Liver (tissue), 9 donors: ENCODE results near the gene NOP14. TPM values are rescaled to one million over a fixed set of nuclear protein-coding genes. Genes with fewer than 3 reads are reported as not detected.

Source experiments
- DNase-seq: peaks from one replicate; pipeline ENCODE4 v3.0.0-alpha.2; 2017; ENCODE audit warnings: low spot score
- H3K27ac ChIP-seq, 2 donors: one replicate each; pipeline ENCODE4 v1.7.0; 2013; ENCODE audit warnings: inconsistent platforms in 2 of 2, low read length in 2 of 2, control low read depth in 1 of 2, low read depth in 1 of 2, mild to moderate bottlenecking in 1 of 2
- H3K27me3 ChIP-seq, 4 donors: one replicate each; pipeline versions ENCODE4 v1.6.1 to v1.7.0; 2013; ENCODE audit warnings: low read length in 3 of 4, inconsistent platforms in 1 of 4, mild to moderate bottlenecking in 1 of 4, moderate library complexity in 1 of 4; ENCODE audit not compliant: control insufficient read depth in 4 of 4, insufficient read depth in 4 of 4
- H3K36me3 ChIP-seq, 4 donors: one replicate each; pipeline versions ENCODE4 v1.6.1 to v1.7.0; 2013; ENCODE audit warnings: low read length in 3 of 4, mild to moderate bottlenecking in 3 of 4, low read depth in 1 of 4, moderate library complexity in 1 of 4; ENCODE audit not compliant: control insufficient read depth in 4 of 4, insufficient read depth in 3 of 4
- H3K4me1 ChIP-seq, 4 donors: one replicate each; pipeline versions ENCODE4 v1.6.1 to v1.7.0; 2013; ENCODE audit warnings: low read length in 3 of 4, mild to moderate bottlenecking in 3 of 4, moderate library complexity in 1 of 4; ENCODE audit not compliant: control insufficient read depth in 4 of 4, insufficient read depth in 4 of 4
- H3K4me3 ChIP-seq, 3 donors: one replicate each; pipeline versions ENCODE4 v1.6.1 to v1.7.0; 2013; ENCODE audit warnings: low read length in 3 of 3, control low read depth in 1 of 3, low read depth in 1 of 3, mild to moderate bottlenecking in 1 of 3
- H3K9ac ChIP-seq, 2 donors: one replicate each; pipeline ENCODE4 v1.7.0; 2013; ENCODE audit warnings: low read length in 2 of 2, mild to moderate bottlenecking in 2 of 2, moderate library complexity in 2 of 2, control low read depth in 1 of 2, low read depth in 1 of 2
- H3K9me3 ChIP-seq, 4 donors: one replicate each; pipeline versions ENCODE4 v1.6.1 to v1.7.0; 2013; ENCODE audit warnings: low read length in 3 of 4; ENCODE audit not compliant: control insufficient read depth in 4 of 4
- EGR1 ChIP-seq, 2 donors: IDR thresholded peaks; 2 replicates each; pipeline ENCODE4 v1.6.1; 2016 to 2018; ENCODE audit warnings: antibody characterized with exemption in 2 of 2, low read depth in 2 of 2
- FOXA1 ChIP-seq: IDR thresholded peaks from 2 replicates; pipeline ENCODE4 v1.6.1; 2016; ENCODE audit warnings: antibody characterized with exemption
- FOXA2 ChIP-seq: IDR thresholded peaks from 2 replicates; pipeline ENCODE4 v1.6.1; 2016; ENCODE audit warnings: antibody characterized with exemption
- GABPA ChIP-seq, 2 donors: IDR thresholded peaks in 1 of 2; conservative IDR thresholded peaks in 1 of 2; 2 replicates each; pipeline ENCODE4 v1.6.1; 2016; ENCODE audit warnings: antibody characterized with exemption in 2 of 2, mild to moderate bottlenecking in 1 of 2, moderate library complexity in 1 of 2
- HNF4A ChIP-seq, 2 donors: conservative IDR thresholded peaks; 2 replicates each; pipeline ENCODE4 v1.6.1; 2016; ENCODE audit warnings: antibody characterized with exemption in 2 of 2, mild to moderate bottlenecking in 2 of 2
- HNF4G ChIP-seq: IDR thresholded peaks from 2 replicates; pipeline ENCODE4 v1.6.1; 2016; ENCODE audit warnings: antibody characterized with exemption
- JUND ChIP-seq, 2 donors: IDR thresholded peaks; 2 replicates each; pipeline ENCODE4 v1.6.1; 2016; ENCODE audit warnings: antibody characterized with exemption in 2 of 2
- RAD21 ChIP-seq, 2 donors: IDR thresholded peaks; 2 replicates each; pipeline ENCODE4 v1.6.1; 2016; ENCODE audit warnings: antibody characterized with exemption in 2 of 2, mild to moderate bottlenecking in 2 of 2
- RXRA ChIP-seq, 2 donors: IDR thresholded peaks; 2 replicates each; pipeline ENCODE4 v1.6.1; 2017 to 2018; ENCODE audit warnings: antibody characterized with exemption in 2 of 2, mild to moderate bottlenecking in 1 of 2
- SP1 ChIP-seq: IDR thresholded peaks from 2 replicates; pipeline ENCODE4 v1.6.1; 2018; ENCODE audit warnings: antibody characterized with exemption, mild to moderate bottlenecking
- TAF1 ChIP-seq: conservative IDR thresholded peaks from 2 replicates; pipeline ENCODE4 v1.6.1; 2016; ENCODE audit warnings: antibody characterized with exemption, mild to moderate bottlenecking
- YY1 ChIP-seq: IDR thresholded peaks from 2 replicates; pipeline ENCODE4 v1.6.1; 2016; ENCODE audit warnings: antibody characterized with exemption, mild to moderate bottlenecking
- WGBS: extraction: QIAGEN DNeasy Blood & Tissue Kit; methylation state at CpG from one replicate; pipeline ENCODE4 v1.1.7; 2013; 5-methylcytosine and 5-hydroxymethylcytosine counted together
- polyA plus RNA-seq, 2 donors: library from polyadenylated mRNA; stranded (reverse) in 1 of 2; unstranded in 1 of 2; fragments of 200-250 nt in 1 of 2; fragments of >200 nt in 1 of 2; fragmentation: Nextera tagmentation in 1 of 2; extraction: Ambion mirVana in 1 of 2; gene quantifications; one replicate each; pipeline versions ENCODE4 v1.2.1 to v1.2.3, GENCODE V29; 2013 to 2015
- total RNA-seq, 2 donors: library from RNA; depleted of rRNA; stranded (reverse); fragments of >200 nt; gene quantifications; one replicate each; pipeline ENCODE4 v1.2.3, GENCODE V29; 2014
- TF ChIP-seq, protein P1 (sequence below): IDR thresholded peaks from 2 replicates; pipeline ENCODE4 v1.6.1; 2016; ENCODE audit warnings: antibody characterized with exemption, mild to moderate bottlenecking
- TF ChIP-seq, protein P2 (sequence below): IDR thresholded peaks from 2 replicates; pipeline ENCODE4 v1.6.1; 2016; ENCODE audit warnings: antibody characterized with exemption
- TF ChIP-seq, protein P3 (sequence below): IDR thresholded peaks from 2 replicates; pipeline ENCODE4 v1.6.1; 2016; ENCODE audit warnings: antibody characterized with exemption
- TF ChIP-seq, protein P4 (sequence below): fragments of 150-350 bp; IDR thresholded peaks from 2 replicates; pipeline ENCODE4 v1.5.1; 2017; ENCODE audit warnings: improper control_type of control experiment, low read depth, low read length; ENCODE audit not compliant: missing input control
- TF ChIP-seq, protein P5 (sequence below): IDR thresholded peaks from 2 replicates; pipeline ENCODE4 v1.6.1; 2016; ENCODE audit warnings: antibody characterized with exemption
- donor health status: healthy.
- donor health status: healthy.
- donor health status: healthy.
- donor health status: healthy.
- donor health status: healthy.

Gene NOP14
- total and polyA plus RNA-seq, 4 donors, result 10.5 to 22.9 (median 14.4) TPM

DNA sequence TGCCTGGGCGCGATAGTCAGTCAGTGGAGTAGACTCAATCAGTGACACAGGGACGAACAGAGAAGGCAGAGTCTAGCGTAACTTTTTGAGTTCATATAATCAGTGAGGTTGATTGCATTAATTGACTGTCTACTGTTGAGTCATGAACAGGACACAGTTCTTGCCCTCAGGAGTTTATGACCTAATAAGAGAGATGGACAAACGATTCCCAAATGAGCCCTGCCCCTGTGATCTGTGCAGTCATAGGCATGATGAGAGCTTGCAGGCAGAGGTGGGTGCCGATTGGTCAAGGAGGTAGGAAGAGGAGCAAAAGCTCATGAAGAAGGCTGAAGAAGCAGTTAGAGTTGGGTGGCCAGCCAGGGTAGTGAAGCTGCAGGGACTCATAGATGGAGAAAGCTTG lies 62.5 kb downstream of the NOP14 start:
- Histone ChIP-seq H3K4me3 (no peak overlapping the region), H3K27me3 (no peaks in the 10 kb centered on the region), H3K9me3 (no peaks in the 10 kb centered on the region), H3K9ac (no peak overlapping the region), H3K4me1 (no peaks in the 10 kb centered on the region), H3K27ac (no peak overlapping the region), H3K36me3 (peaks cover 7 to 78% (median 57%) of the 10 kb centered on the region in 4 donors)
- WGBS, result 94% methylated on average over 6 of the region's 6 CpGs
- no peak for DNase-seq
- TF ChIP-seq HNF4A (conservative IDR thresholded peaks at IDR 0.05) (no peak), RXRA (IDR thresholded peaks at IDR 0.05) (no peak), GABPA (IDR thresholded peaks at IDR 0.05 in 1 of 2, conservative IDR thresholded peaks at IDR 0.05 in 1 of 2) (no peak), SP1 (no peak), FOXA2 (no peak), TAF1 (no peak), EGR1 (IDR thresholded peaks at IDR 0.05; ENCODE audit: low read depth in 2 of 2) (no peak), RAD21 (IDR thresholded peaks at IDR 0.05) (no peak), JUND (IDR thresholded peaks at IDR 0.05) (no peak), FOXA1 (no peak), YY1 (no peak), HNF4G (no peak)
- TF ChIP-seq, protein P1, sequence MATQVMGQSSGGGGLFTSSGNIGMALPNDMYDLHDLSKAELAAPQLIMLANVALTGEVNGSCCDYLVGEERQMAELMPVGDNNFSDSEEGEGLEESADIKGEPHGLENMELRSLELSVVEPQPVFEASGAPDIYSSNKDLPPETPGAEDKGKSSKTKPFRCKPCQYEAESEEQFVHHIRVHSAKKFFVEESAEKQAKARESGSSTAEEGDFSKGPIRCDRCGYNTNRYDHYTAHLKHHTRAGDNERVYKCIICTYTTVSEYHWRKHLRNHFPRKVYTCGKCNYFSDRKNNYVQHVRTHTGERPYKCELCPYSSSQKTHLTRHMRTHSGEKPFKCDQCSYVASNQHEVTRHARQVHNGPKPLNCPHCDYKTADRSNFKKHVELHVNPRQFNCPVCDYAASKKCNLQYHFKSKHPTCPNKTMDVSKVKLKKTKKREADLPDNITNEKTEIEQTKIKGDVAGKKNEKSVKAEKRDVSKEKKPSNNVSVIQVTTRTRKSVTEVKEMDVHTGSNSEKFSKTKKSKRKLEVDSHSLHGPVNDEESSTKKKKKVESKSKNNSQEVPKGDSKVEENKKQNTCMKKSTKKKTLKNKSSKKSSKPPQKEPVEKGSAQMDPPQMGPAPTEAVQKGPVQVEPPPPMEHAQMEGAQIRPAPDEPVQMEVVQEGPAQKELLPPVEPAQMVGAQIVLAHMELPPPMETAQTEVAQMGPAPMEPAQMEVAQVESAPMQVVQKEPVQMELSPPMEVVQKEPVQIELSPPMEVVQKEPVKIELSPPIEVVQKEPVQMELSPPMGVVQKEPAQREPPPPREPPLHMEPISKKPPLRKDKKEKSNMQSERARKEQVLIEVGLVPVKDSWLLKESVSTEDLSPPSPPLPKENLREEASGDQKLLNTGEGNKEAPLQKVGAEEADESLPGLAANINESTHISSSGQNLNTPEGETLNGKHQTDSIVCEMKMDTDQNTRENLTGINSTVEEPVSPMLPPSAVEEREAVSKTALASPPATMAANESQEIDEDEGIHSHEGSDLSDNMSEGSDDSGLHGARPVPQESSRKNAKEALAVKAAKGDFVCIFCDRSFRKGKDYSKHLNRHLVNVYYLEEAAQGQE, result no peak
- TF ChIP-seq, protein P2, sequence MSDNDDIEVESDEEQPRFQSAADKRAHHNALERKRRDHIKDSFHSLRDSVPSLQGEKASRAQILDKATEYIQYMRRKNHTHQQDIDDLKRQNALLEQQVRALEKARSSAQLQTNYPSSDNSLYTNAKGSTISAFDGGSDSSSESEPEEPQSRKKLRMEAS, result no peak
- TF ChIP-seq, protein P3, sequence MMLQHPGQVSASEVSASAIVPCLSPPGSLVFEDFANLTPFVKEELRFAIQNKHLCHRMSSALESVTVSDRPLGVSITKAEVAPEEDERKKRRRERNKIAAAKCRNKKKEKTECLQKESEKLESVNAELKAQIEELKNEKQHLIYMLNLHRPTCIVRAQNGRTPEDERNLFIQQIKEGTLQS, result no peak
- TF ChIP-seq, protein P4, sequence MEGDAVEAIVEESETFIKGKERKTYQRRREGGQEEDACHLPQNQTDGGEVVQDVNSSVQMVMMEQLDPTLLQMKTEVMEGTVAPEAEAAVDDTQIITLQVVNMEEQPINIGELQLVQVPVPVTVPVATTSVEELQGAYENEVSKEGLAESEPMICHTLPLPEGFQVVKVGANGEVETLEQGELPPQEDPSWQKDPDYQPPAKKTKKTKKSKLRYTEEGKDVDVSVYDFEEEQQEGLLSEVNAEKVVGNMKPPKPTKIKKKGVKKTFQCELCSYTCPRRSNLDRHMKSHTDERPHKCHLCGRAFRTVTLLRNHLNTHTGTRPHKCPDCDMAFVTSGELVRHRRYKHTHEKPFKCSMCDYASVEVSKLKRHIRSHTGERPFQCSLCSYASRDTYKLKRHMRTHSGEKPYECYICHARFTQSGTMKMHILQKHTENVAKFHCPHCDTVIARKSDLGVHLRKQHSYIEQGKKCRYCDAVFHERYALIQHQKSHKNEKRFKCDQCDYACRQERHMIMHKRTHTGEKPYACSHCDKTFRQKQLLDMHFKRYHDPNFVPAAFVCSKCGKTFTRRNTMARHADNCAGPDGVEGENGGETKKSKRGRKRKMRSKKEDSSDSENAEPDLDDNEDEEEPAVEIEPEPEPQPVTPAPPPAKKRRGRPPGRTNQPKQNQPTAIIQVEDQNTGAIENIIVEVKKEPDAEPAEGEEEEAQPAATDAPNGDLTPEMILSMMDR, result no peak
- TF ChIP-seq, protein P5, sequence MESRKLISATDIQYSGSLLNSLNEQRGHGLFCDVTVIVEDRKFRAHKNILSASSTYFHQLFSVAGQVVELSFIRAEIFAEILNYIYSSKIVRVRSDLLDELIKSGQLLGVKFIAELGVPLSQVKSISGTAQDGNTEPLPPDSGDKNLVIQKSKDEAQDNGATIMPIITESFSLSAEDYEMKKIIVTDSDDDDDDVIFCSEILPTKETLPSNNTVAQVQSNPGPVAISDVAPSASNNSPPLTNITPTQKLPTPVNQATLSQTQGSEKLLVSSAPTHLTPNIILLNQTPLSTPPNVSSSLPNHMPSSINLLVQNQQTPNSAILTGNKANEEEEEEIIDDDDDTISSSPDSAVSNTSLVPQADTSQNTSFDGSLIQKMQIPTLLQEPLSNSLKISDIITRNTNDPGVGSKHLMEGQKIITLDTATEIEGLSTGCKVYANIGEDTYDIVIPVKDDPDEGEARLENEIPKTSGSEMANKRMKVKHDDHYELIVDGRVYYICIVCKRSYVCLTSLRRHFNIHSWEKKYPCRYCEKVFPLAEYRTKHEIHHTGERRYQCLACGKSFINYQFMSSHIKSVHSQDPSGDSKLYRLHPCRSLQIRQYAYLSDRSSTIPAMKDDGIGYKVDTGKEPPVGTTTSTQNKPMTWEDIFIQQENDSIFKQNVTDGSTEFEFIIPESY, result no peak

DNA sequence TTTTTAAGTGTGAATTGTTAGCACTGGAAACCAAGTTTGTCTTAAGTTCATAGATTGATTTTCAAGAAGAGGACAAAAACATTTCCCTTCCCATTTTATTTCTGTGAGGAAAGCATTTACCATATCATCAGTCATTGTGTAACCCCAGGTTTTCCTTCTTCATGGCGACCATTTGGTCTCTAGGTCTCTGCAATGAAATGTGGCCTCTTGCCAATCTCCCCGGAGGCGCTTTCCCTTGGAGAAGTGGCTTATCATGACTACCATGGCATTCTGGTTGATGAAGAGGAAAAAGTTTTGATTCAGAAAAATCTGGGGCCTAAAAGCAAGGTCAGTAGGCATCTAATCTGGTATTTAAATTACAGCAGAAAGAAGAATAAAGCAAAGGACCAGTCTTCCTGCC lies 65.2 kb downstream of the NOP14 start:
- Histone ChIP-seq H3K27me3 (no peaks in the 10 kb centered on the region), H3K4me1 (no peaks in the 10 kb centered on the region), H3K27ac (no peak overlapping the region), H3K9ac (no peak overlapping the region), H3K36me3 (peaks cover 13 to 65% (median 49%) of the 10 kb centered on the region in 4 donors), H3K4me3 (no peak overlapping the region), H3K9me3 (no peaks in the 10 kb centered on the region)
- no peak for DNase-seq
- WGBS, result 81% methylated on average over 3 of the region's 3 CpGs
- TF ChIP-seq, protein P1, result no peak
- no peak for TF ChIP-seq TAF1
- TF ChIP-seq HNF4G, result no peak
- TF ChIP-seq, protein P3, result no peak
- TF ChIP-seq, protein P4, result no peak
- no peak for TF ChIP-seq YY1
- no peak for TF ChIP-seq RAD21 (IDR thresholded peaks at IDR 0.05)
- no peak for TF ChIP-seq FOXA1
- TF ChIP-seq EGR1 (IDR thresholded peaks at IDR 0.05; ENCODE audit: low read depth in 2 of 2), result no peak
